T-helper 1 cell treated with Interleukin-12 subunit alpha and Interleukin-12 subunit beta and Interleukin-4 antibody, amounts not matched to agents 30 μg/mL and 1 μg/mL, for 36 hours (primary cell): ENCODE results near the gene NKAPL.
"Not testable (repeated sequence)": the region's sequence is repeated elsewhere in the genome, so short reads cannot be mapped to it uniquely, and the experiment has no call there.

Source experiments
- H3K27ac Mint-ChIP-seq: one replicate; pipeline ENCODE4 v1.8.0; 2021; ENCODE audit warnings: mild to moderate bottlenecking, mixed read lengths
- H3K27me3 Mint-ChIP-seq: one replicate; pipeline ENCODE4 v1.8.0; 2021; ENCODE audit warnings: low read depth, mixed read lengths
- H3K36me3 Mint-ChIP-seq: one replicate; pipeline ENCODE4 v1.8.0; 2021; ENCODE audit warnings: low read depth, mixed read lengths
- H3K4me1 Mint-ChIP-seq: one replicate; pipeline ENCODE4 v1.8.0; 2021; ENCODE audit warnings: low read depth, mixed read lengths
- H3K4me3 Mint-ChIP-seq: one replicate; pipeline ENCODE4 v1.8.0; 2021; ENCODE audit warnings: mild to moderate bottlenecking, moderate library complexity, mixed read lengths
- H3K9me3 Mint-ChIP-seq: one replicate; pipeline ENCODE4 v1.8.0; 2021; ENCODE audit warnings: mixed read lengths

Gene NKAPL

GRCh38 chr6:28306363-28306762 lies 47.3 kb downstream of the NKAPL start:
- Mint-ChIP-seq H3K27me3 (peaks cover 11% of the 10 kb centered on the region), H3K9me3 (peaks cover 10% of the 10 kb centered on the region)
- not testable (repeated sequence) for H3K36me3 Mint-ChIP-seq, H3K4me1 Mint-ChIP-seq, H3K27ac Mint-ChIP-seq, H3K4me3 Mint-ChIP-seq
